ENCODE results near the gene PREX1.

DNA sequence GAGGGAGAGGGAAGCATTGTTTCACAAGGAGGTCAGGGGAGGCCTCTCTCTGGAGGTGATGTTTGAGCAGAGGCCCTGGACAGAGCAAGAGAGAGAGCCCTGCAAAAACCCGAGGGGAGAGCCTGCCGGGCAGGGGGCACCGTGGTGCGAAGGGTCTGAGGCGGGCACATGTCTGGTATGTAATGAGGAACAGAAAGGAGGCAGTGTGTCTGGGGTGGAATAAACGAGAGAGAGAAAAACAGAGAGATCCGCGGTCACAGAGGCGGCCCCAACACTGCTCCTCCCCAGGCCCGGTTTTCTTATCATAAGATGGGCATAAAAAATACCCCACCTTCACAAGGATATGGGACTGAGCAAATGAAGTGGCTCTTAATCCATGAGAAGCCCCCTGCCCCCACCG, 119.2 kb downstream of the PREX1 start:
- TF ChIP-seq, protein P1, sequence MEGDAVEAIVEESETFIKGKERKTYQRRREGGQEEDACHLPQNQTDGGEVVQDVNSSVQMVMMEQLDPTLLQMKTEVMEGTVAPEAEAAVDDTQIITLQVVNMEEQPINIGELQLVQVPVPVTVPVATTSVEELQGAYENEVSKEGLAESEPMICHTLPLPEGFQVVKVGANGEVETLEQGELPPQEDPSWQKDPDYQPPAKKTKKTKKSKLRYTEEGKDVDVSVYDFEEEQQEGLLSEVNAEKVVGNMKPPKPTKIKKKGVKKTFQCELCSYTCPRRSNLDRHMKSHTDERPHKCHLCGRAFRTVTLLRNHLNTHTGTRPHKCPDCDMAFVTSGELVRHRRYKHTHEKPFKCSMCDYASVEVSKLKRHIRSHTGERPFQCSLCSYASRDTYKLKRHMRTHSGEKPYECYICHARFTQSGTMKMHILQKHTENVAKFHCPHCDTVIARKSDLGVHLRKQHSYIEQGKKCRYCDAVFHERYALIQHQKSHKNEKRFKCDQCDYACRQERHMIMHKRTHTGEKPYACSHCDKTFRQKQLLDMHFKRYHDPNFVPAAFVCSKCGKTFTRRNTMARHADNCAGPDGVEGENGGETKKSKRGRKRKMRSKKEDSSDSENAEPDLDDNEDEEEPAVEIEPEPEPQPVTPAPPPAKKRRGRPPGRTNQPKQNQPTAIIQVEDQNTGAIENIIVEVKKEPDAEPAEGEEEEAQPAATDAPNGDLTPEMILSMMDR (conservative IDR thresholded peaks at IDR 0.05; ENCODE audit: low read depth in 2 of 2): no peak
- TF ChIP-seq EZH2 (IDR thresholded peaks at IDR 0.05; ENCODE audit: low read depth, unreplicated experiment): no peak
- TF ChIP-seq JUNB (IDR thresholded peaks at IDR 0.05; ENCODE audit: unreplicated experiment): no peak
- no peak for TF ChIP-seq CREB1 (CRISPR knock-in tag; IDR thresholded peaks at IDR 0.05; ENCODE audit: low read depth)
- TF ChIP-seq, protein P2, sequence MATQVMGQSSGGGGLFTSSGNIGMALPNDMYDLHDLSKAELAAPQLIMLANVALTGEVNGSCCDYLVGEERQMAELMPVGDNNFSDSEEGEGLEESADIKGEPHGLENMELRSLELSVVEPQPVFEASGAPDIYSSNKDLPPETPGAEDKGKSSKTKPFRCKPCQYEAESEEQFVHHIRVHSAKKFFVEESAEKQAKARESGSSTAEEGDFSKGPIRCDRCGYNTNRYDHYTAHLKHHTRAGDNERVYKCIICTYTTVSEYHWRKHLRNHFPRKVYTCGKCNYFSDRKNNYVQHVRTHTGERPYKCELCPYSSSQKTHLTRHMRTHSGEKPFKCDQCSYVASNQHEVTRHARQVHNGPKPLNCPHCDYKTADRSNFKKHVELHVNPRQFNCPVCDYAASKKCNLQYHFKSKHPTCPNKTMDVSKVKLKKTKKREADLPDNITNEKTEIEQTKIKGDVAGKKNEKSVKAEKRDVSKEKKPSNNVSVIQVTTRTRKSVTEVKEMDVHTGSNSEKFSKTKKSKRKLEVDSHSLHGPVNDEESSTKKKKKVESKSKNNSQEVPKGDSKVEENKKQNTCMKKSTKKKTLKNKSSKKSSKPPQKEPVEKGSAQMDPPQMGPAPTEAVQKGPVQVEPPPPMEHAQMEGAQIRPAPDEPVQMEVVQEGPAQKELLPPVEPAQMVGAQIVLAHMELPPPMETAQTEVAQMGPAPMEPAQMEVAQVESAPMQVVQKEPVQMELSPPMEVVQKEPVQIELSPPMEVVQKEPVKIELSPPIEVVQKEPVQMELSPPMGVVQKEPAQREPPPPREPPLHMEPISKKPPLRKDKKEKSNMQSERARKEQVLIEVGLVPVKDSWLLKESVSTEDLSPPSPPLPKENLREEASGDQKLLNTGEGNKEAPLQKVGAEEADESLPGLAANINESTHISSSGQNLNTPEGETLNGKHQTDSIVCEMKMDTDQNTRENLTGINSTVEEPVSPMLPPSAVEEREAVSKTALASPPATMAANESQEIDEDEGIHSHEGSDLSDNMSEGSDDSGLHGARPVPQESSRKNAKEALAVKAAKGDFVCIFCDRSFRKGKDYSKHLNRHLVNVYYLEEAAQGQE (IDR thresholded peaks at IDR 0.05; ENCODE audit: unreplicated experiment): no peak
